HG03108 (cell line): ENCODE results near the gene SSTR3.
A peak's percentile ranks its signal among the peaks of the same experiment; 100 is the strongest.

Experiments
- ATAC-seq: cut with Tn5 transposase; IDR thresholded peaks from one replicate; pipeline ENCODE4 v1.9.1; 2021; ENCODE audit warnings: moderate library complexity; ENCODE audit not compliant: unreplicated experiment

Gene SSTR3

DNA sequence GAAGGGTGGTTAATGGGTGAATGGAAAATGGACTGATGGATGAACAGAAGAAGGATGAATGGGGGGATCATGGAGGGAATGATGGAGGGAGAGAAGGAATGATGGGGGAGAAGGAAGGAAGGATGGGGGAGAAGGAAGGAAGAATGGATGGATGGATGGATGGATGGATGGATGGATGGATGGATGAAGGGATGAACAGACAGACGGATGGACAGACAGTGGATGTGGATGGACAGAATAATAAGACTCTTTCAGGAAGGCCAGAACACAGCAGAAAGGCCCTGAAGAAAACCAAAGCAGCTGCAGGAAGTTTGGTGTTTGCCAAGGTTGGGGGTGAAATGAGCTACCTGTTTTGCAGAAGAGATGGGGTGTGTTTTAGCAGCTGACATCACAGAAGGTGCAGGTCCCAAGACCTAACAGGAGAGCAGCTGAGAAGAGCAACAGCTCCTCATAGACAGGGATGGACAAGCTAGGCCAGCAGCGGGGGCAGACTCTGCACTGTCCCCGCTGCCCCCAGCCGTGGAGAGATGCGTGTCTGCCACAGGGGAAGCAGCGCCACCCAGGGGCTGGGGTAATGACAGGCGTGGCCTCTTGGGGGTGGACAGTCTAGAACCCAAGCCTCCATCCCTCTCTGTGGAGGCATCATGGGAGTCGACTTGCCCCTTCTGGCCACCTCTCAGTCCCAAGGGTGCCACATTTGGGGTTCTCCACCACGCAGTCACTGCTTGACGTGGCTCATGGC is 42.2 kb downstream of the SSTR3 start:
- no peak for ATAC-seq

DNA sequence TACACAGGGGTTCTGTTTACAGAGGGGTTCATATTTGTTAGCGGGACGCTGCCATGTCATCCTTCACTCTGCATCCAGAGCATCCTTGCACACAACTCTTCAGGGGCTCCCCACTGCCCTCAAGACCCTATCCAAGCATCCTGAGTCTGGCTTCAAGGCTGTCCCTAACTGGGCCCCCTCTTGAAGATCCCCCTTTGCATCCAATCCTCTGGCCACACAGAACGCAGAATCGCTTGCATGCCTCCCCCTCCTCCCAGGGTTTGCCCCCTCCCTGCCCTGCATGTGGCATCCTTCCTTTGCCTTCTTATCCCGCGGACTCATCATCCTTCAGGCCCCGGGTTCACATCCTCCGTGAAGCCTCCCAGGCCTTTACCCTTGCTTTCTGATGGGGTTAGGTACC is 42.9 kb downstream of the SSTR3 start:
- no peak for ATAC-seq

DNA sequence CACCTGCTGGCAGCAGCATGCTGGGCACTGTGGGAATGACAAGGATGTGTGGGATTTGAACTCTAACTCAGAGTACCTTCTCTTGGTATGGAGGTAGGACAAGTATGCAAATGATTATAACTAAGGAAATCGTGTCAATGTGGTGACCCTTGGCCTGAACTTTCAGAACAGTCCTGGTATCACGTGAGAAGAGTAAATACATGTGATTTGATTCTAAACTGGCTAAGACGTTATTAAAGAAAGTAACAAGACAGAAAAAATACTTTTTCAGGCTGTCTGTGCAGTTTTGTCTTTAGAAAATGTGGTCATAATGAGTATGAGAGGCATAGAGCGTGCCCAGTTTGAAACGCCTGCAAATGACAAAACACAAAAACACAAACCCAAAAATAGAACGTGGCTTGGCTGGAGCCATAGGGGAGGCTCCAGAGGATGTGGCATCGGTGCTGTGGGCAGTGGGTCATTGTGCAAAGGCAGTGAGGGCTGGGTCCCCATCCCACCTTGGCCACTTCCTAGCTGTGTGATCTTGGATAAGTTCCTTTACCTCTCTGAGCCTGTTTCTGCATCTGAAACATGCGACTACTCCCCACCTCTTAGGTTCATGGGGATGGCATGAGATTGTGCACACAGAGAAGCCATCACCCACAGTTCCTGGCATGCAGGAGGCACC is 44.2 kb downstream of the SSTR3 start:
- ATAC-seq = no peak

DNA sequence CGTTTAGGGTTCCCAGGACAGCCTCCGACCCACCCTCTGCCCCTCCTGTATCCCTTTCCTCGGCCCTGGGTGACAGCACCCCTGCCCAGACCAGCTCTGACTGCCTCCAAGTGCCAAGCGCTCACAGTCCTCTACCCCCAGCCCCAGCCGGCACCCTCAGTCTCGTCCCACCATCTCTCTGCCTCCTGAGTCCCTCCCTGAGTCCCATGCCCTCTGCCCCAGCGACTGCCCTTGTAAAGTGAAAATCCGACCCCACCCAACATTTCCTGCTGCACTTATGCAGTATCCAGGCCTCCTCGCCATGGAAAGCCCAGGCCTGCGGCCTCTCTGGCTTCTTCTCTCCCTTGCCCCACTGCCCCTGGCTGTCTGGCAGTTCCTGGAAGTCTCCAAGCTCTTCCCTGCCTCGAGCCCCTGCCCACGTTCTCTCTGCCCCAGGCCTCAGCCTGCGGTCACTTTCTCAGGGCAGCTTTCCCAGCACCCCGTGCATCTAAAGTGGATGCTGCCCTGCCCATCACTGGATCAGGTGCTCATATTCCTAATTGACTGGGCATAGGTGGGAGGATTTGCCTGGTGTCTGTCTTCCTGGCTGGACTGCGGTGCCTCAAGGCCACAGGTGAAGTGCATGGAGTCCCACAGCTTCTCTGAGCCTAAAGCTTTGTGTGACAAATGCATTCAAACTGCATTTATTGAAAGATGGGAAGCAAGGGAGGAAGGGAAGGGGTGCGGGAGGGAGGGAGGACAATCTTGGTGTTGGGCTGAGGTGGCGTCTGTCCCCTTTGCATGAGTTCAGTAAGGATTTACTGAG is 44.9 kb downstream of the SSTR3 start:
- no peak for ATAC-seq

DNA sequence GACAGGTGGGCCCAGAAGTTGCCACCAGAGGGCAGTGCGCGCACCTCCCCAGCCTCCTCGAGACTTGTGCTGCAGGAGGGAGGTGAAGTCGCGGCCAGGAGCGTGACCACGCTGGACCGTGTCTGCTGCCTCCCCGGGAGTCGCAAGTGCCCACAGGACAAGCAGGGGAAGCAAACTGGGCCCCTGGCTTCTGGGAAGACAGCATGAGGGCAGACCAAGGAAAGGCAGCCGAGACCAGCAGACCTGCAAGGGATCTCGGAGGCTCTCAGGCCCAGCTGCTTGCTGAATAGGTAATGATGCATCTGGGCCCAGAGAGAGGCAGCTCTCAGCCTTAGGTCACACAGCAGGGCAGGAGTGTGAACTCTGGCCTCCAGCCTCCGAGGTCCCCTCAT is 45.6 kb downstream of the SSTR3 start:
- ATAC-seq = no peak

DNA sequence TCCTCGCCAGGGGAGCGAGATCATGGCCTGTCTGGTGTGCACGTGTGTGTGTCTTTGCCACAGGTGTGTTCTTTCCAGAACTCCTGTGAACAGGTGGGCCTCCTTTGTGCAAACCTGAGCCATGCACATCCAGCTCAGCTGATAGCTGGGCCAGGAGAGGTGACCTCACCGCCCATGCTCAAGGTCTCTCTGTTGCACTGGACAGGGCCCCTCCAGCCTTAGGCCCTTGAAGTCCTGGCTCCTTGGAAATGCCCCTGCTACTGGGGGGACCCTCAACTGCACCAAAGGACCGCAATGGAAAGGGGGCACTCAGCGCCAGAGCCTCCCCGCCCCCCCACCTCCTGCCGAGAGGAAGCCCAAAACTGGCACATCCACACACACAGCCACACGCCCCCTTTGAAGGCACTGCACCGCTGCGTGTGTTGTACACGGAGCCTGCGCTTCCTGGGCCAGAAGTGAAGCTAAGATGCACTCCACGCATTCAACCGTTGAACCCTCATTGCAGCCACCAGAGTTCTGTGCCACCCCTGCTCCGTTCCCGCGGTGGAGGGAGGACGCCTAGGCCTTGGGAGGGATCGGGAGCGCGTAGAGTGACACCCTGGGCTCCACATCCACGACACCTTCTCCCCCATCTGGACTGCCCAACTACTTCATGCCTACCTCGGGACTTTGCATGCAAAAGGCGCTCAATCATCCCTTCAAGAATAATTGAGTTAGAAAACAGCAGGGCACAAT is 46.2 kb downstream of the SSTR3 start:
- ATAC-seq = no peak

DNA sequence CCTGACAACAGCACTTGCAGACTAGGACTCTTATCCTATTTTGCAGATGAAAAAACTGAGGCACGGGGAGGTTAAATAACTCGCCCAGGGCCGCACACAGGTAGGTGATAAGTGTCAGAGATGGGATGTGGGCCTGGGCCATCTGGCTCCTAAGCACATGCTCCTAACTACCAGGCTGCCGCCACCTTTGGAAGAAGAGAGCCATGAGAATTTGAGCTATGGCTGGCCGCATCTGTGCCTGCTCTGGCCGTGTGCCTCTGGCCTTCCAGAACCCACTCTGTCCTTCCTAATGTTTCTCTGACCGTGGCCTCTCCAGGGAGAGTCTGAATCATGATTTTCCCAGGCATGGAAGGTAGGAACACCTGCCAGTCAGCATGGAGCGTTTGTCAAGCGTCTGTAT is 47.2 kb downstream of the SSTR3 start:
- no peak for ATAC-seq

DNA sequence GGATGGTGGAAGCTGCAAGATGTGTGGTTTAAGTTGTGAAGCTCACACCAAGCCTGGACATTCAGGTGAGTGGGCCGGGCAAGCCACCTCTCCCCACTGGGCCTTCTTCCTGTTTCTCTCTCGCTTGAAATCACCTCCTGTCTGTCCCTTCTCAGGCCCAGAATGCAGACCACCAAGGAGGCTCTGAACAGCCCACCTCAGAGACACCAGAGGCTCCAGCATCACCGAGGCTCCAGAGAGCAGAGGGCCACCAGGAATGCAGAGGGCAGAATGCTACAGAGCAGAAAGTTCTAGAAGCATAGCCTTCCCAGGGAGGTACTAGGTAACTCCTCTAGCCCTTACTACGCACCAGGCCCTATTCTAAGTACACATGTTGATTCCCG is 47.8 kb downstream of the SSTR3 start:
- ATAC-seq = no peak

DNA sequence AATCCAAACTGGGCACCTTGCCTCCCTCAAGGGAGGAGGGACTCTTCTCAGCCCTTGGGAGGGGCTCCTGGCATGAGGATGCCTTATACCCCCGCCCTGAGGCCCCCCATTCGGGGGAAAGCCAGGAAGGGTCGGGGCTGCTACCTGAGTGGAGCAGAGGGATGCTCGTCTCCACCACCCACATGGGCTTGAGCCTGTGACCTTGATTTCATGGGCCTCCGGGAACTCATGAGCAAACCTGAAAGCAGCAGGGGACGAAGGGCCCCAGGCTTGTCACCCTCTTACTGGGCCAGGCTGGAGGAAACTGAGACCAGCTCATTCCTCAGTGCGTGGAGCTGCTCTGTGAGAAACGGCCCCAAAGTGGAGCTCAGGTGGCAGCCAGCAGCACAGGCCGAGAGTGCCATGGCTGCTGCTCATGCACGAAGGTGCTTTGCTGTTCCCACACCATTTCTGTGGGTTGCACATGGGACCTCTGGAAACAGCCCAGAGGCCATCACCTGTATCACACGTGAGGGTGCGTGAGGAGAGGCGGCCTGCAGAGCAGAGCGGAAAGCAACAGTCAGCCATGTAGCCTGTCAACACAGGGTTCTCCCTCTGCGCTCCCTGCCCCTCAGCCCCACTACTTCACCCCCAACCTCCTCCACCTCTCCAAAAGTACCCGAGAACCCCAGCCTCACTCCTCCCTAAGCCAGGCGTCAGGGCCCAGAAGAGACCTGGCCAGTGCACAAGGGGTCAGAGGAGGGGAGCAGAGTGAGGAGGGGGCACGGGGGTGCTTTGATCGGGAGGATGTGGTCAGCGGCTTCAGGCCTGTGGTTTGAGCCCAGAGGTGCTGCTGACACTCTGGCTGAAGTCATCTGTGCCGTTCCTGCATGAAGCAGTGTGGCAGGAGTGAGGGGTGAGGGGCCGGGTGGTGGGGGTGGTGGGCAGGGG is 48.4 kb downstream of the SSTR3 start:
- peak; percentile 38 for ATAC-seq

DNA sequence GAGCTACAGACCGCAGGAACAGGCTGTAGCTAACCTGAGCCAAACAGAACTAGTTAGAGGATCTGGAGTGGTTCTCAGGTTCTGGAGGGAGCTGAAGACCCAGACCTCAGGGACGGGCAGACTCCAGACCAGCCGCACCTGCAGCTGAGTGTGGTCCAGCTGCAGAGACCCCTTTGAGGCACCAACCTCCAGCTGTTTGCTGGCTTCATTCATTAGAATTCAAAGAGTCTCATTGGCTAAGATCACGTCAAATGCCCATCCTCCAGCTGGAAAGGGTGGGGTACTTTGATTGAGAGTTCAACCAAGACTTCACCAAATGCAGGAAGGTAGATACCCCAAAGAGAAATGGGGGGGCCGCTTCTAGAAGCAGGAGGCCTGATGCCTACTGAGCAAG is 49.2 kb downstream of the SSTR3 start:
- no peak for ATAC-seq

DNA sequence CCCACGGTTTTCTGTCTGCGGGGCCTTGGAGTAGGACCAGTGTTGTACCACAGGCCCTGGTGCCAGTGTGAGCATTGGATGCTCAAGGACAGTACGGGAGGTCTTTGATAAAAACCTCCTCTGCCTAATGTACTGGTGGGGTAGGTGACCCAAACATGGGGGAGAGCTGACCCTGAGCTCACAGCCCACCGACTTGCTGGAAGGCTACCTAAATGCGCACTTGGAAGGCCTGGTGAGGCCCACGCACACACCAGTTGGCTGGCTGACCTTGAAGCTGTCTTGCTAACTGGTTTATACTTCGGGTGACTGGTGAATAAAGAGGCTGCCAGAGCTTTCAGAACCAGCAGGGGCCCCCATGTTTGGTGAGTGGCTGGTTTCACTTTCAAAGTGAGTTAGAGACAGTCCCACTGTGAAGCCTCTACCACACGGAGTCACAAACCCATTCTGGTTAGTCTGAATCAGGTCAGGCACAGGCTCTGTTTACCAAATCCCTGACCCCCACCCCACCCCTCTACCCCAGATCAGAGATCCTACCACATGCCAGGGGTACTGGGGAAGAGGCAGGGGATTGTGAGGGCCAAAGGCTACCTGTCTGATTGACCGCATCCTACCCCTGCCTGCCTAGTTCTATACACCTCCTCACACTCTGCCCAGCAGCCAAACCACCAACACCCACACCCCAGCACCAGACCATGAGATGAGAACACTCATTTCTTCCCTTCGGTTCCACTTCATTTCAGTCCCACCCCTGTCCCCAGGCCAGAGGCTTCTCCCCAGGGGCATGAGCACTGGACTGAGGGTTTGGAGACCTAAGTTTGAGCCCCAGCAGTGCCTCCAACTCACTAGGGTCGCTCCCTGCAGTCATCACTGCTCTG is 49.8 kb downstream of the SSTR3 start:
- peak; percentile 39 for ATAC-seq

DNA sequence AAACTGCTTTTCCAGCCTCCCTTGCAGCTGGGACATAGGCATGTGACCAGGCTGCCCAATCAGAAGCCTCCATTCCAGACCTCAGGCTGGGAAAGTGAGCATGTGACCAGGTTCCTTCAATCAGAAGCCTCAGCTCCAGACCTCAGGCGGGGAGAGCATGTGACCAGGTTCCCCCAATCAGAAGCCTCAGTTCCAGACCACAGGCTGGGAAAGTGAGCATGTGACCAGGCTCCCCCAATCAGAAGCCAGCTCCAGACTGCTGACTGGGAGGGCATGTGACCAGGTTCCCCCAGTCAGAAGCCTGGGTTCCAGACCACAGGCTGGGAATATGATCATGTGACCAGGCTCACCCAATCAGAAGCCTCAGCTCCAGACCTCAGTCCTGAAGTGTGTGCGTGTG is 50.8 kb downstream of the SSTR3 start:
- no peak for ATAC-seq

DNA sequence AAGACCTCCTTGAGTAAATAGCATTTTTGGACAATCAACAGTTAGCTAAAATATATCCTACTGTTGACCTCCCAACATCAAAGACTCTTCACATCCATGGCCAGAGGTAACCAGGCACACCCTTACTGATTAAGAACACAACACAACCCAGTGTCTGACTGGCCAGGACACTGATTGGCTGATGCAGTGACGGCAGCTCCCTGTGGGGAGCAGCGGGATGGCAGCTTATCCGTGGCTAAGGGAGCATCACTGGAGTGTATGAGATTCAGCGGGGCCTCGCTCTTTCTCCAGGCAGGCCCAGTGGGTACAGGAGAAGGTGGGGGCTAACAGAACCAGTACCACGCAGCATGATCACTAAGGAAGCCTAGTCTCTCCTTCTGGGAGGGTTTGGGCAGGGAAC is 52.2 kb downstream of the SSTR3 start:
- ATAC-seq = no peak

DNA sequence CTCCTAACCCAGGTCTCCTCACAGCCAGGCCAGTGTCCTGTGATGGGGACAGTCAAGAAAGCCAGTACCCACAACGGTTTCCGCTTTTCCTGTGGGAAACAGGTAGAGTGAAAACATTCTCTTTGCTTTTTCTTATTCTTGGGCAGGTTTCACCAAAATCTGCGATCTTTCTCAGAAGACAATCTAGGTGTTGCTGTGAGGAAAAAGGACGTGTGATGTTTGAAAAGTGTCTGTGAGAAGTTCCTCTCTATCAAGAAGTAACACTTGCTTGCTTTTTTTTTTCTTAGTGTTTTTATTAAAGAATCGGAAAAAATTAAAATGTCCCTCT is 53.4 kb downstream of the SSTR3 start:
- ATAC-seq = no peak

DNA sequence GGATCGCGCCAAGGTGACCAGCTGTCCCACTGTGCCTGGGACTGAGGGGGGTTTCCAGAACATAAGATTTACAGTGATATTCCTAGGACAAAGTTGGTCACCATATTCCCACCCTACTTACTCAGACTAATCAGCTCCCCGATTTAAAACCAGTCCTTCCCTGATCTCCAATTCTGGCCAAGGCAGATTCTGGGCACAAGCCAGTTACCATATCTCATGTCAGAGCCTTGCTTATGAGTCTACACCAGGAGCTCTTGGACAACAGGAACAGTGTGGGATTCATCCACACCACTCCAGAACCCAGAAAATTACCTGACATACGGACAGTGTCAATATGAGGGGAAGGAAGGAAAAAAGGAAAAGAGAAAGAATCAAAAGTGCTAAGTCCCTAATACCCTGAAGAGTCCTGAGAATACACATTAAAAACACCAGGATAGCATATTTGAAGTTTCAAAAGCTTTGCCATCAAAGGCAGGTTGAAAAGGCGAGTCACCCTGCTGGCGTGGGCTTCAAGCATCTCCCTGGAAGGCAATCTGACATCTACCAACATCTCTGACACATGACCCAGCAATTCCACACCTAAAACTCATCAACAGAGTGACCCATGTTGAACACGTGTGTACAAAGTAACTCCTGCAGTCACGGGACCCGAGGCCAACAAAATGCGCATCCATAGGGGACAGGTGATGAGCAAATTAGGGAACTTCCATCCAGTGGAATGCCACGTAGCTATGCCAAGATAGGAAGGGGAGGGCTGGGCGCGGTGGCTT is 54.6 kb downstream of the SSTR3 start:
- no peak for ATAC-seq

DNA sequence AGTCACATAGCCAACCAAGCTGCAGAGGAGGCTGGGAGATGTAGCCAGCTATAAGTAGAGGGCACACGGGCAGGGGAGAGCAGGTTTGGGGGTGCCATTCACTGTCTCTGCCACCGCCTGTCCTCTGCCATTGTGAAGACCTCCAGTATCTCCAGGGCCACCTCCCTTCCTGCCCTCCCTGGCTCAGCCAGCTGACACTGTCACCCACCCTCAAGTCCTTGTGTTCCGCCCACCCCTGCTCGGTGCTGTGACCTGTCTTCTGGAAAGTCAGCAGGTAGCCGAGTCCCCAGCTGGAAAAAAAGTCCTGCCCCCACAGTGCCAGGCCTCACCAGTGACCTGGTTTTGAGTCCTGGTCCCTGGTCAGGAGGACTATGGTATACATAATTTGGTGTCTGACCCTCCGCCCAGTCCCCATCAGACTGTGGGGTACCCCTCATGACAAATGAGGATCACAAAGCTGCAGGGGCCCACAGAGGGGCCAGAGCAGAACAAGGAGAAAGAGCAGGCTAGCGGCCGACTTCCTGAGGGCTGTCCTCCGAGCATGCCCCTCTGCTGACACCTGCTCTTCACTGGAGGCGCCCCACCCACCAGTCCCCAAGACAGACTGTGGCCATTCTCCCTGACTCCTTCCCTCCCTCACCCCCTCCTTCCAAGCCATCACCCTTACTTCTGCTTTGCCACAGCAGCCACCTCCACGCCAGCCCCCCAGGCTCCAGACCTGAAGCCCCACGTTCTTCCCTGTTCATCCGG is 55.4 kb downstream of the SSTR3 start:
- no peak for ATAC-seq

DNA sequence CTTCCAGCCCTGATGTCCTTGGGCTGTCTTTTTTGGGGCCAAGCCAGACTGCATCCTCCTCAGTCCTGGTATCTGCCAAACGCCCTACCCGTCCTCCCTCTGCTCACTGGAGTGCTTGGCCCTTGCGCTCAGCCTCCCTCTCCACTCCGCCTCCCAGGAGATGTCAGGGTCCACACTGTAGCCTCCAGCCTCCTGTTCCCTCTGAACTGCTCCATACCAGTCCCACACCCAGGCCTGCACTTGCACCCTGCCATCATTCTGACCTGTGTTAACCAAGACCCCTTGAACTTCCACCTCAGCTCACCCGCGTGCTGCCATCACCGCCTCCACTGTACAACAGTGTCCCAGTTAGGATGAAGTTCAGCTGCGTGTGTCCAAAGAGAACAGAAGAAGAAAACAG is 56.3 kb downstream of the SSTR3 start:
- no peak for ATAC-seq
